WI38 (cell line): ENCODE results near the gene FIBP.

Source experiments
- H3K4me3 ChIP-seq: 2 replicates; pipeline ENCODE4 v1.5.1; 2011; ENCODE audit warnings: low read depth, mild to moderate bottlenecking, control low read depth, low read length
- CTCF ChIP-seq: IDR thresholded peaks from 2 replicates; pipeline ENCODE4 v1.5.1; 2012; ENCODE audit warnings: low read depth, mild to moderate bottlenecking, control low read depth, low read length

The FIBP gene

GRCh38 chr11:65862191-65862735 is 26.0 kb downstream of the FIBP start:
- H3K4me3 ChIP-seq, result no peak overlapping the region; the same call in 1 of the 2 replicates
- TF ChIP-seq CTCF, result no peak

GRCh38 chr11:65861533-65862183 is 26.6 kb downstream of the FIBP start:
- peak overlapping the region; percentile 91 for H3K4me3 ChIP-seq
- no peak for TF ChIP-seq CTCF

- TF ChIP-seq CTCF, result no peak
These were observed 27.1 kb downstream of the FIBP start for GRCh38 chr11:65861165-65861505.

GRCh38 chr11:65860278-65861164 is 27.8 kb downstream of the FIBP start, which contains the start of gene MUS81:
Gene MUS81, plus strand, starts transcription at chr11:65860433. Its CDS starts 321 bp downstream, at chr11:65860754.
- peak within 1 kb of the TSS; percentile 91 for H3K4me3 ChIP-seq
- TF ChIP-seq CTCF, result peak; percentile 73

More at GRCh38 chr11:65861165-65861505, 27.1 kb downstream of the FIBP start:
- H3K4me3 ChIP-seq, result peak overlapping the region; percentile 91

- peak overlapping the region; percentile 91 for H3K4me3 ChIP-seq
- TF ChIP-seq CTCF, result no peak
These were observed 28.4 kb downstream of the FIBP start for GRCh38 chr11:65859812-65860277.

GRCh38 chr11:65859095-65859811 is 29.0 kb downstream of the FIBP start:
- peak overlapping the region; percentile 91 for H3K4me3 ChIP-seq
- TF ChIP-seq CTCF, result no peak
